ENCODE results near the gene ROR2. TPM values are rescaled to one million over a fixed set of nuclear protein-coding genes. Genes with fewer than 3 reads are reported as not detected.

Gene ROR2
- total RNA-seq, 1 experiment from 2014 or later, result 2.7 TPM

GRCh38 chr9:91681461-91682305 is 268.3 kb downstream of the ROR2 start:
- Histone ChIP-seq H3K23me2 (ENCODE audit: insufficient read length, low read depth, low read length, poor library complexity, severe bottlenecking) (no peaks in the 10 kb centered on the region), H4K20me1 (ENCODE audit: control insufficient read depth, insufficient read depth, insufficient read length) (no peaks in the 10 kb centered on the region), H3K18ac (ENCODE audit: insufficient read length, low read depth, low read length) (no peak overlapping the region), H3K4me1 (ENCODE audit: insufficient read depth, low read length) (no peaks in the 10 kb centered on the region), H4K91ac (ENCODE audit: insufficient read length, low read depth, low read length) (no peak overlapping the region), H3K23ac (ENCODE audit: insufficient read length, low read depth, low read length) (no peak overlapping the region), H2BK120ac (ENCODE audit: low read depth, low read length, poor library complexity, severe bottlenecking) (no peak overlapping the region), H3K79me1 (ENCODE audit: insufficient read depth, low read depth, low read length, poor library complexity, severe bottlenecking) (no peaks in the 10 kb centered on the region), H3K79me2 (ENCODE audit: insufficient read depth, low read length) (no peaks in the 10 kb centered on the region), H4K5ac (ENCODE audit: insufficient read length, low read depth, low read length) (no peak overlapping the region), H4K8ac (replicated peaks; ENCODE audit: insufficient read length, low read depth, low read length) (no peak overlapping the region), H3T11ph (ENCODE audit: low read length) (no peak overlapping the region), H3K27ac (ENCODE audit: insufficient read length, low read depth, low read length) (no peak overlapping the region), H3K27me3 (ENCODE audit: insufficient read depth, low read length) (no peaks in the 10 kb centered on the region), H2AK5ac (ENCODE audit: insufficient read length, low read length) (no peak overlapping the region), H2AFZ (ENCODE audit: low read length) (no peak overlapping the region), H3K9ac (ENCODE audit: extremely low read depth, insufficient read length, low read length) (no peak overlapping the region), H2BK5ac (ENCODE audit: insufficient read length, low read length) (no peak overlapping the region), H2BK20ac (ENCODE audit: low read depth, low read length, poor library complexity, severe bottlenecking) (no peak overlapping the region), H3K56ac (ENCODE audit: insufficient read length, low read depth, low read length) (no peak overlapping the region), H2BK12ac (ENCODE audit: insufficient read length, low read depth, low read length) (no peak overlapping the region), H2BK15ac (ENCODE audit: low read depth, low read length) (no peak overlapping the region), H3K14ac (ENCODE audit: insufficient read depth, low read length) (no peak overlapping the region), H3K9me3 (ENCODE audit: control insufficient read depth, low read depth, low read length) (no peaks in the 10 kb centered on the region), H3K4me2 (ENCODE audit: insufficient read depth, insufficient read length, low read length) (no peak overlapping the region), H3K4ac (ENCODE audit: low read depth, low read length) (no peak overlapping the region)
- H3K36me3 Mint-ChIP-seq (ENCODE audit: insufficient read depth in 1 of 3, low read depth in 3 of 3), result no peaks in the 10 kb centered on the region
- peak; percentile 87 for DNase-seq
- peaks cover 23 to 26% of the 10 kb centered on the region in 2 experiments for H3K4me1 Mint-ChIP-seq
- peaks cover 2% of the 10 kb centered on the region for H3K27me3 Mint-ChIP-seq (ENCODE audit: low read depth)
- H3K9me3 Mint-ChIP-seq, result no peaks in the 10 kb centered on the region
- peak; percentile 98; the same call in 2 of the 3 replicates for TF ChIP-seq CTCF (conservative IDR thresholded peaks at IDR 0.05)
- WGBS (ENCODE audit: extremely low coverage, insufficient read length, low lambda C conversion rate), result no CpG with 5 or more reads among the region's 43 CpGs
- peak overlapping the region; percentile 55 to 64; a peak in 4 of 5 replicates for H3K4me3 Mint-ChIP-seq
- H3K27ac Mint-ChIP-seq, result no peak overlapping the region; a peak in 1 of 7 replicates
